ENCODE data around the gene SERPINF2.
A peak's percentile ranks its signal among the peaks of the same experiment; 100 is the strongest.
"Not testable (repeated sequence)": the region's sequence is repeated elsewhere in the genome, so short reads cannot be mapped to it uniquely, and the experiment has no call there.

Gene SERPINF2

DNA sequence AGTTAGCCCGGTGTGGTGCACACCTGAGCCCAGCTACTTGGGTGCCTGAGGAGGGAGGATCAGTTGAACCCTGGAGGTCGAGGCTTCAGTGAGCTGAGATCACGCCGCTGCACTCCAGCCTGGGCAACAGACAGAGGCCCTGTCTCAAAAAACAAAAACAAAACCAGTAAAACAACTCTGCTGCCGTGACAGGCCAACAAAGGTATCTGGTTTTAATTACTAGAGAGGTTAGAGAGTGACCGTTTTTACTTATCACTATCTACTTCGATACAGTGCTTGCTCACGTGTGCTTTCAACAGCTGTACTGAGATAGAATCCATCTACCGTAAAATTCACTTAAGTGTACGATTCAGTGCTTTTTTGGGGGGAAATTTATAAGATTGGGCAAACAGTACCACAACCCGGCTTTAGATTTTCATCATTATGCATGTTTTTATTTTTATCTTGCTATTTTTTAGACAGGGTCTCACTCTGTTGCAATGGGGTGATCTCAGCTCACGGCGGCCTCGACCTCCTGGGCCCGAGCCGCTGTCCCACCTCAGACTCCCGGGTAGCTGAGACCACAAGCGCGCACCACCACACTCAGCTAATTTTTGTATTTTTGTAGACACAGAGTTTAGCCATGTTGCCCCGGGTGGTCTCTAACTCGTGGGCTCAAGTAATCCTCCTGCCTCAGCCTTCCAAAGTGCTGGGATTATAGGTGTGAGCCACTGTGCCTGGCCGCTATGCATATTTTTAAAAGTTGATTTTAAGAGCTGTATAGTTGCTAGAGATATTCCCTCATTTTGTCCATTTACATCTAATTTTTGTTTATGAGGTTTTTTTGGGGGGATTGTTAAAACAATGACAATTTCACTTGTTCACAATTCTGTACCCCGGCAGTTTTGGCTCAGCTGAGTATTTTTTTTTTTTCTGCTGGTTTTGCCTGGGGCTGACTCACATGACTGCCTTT, 50.1 kb downstream of the SERPINF2 start:
- H3K27ac Mint-ChIP-seq, result no peak overlapping the region
- H3K9me3 Mint-ChIP-seq, result no peaks in the 10 kb centered on the region
- H3K36me3 Mint-ChIP-seq, result peaks cover 9% of the 10 kb centered on the region
- H3K27me3 Mint-ChIP-seq, result no peaks in the 10 kb centered on the region
- ATAC-seq (ENCODE audit: low read depth) (no peak), DNase-seq (ENCODE audit: low spot score in 2 of 2) (no peak)
- H3K4me1 Mint-ChIP-seq, result peaks cover 6% of the 10 kb centered on the region
- H3K4me3 Mint-ChIP-seq, result no peak overlapping the region

DNA sequence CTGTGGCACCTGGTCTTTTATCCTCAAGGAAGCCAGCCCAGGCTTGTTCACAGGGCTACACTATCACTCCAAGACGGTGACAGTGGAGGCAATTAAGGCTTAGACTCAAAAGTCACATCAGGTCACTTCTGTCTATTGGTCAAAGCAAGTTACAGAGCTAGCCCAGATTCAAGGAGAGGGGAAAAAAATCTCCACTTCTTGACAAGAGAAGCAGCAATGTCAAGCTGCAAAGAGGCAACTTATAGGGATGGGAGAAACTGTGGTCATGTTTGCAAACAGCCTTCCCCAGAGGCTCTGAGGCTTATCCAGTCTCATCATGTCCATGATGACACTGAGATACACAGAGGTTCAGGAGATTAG, 50.8 kb downstream of the SERPINF2 start:
- Mint-ChIP-seq H3K9me3 (no peaks in the 10 kb centered on the region), H3K4me1 (peaks cover 6% of the 10 kb centered on the region), H3K27ac (no peak overlapping the region), H3K36me3 (peaks cover 9% of the 10 kb centered on the region), H3K4me3 (no peak overlapping the region), H3K27me3 (no peaks in the 10 kb centered on the region)
- ATAC-seq (ENCODE audit: low read depth), result no peak
- no peak for DNase-seq (ENCODE audit: low spot score in 2 of 2)

DNA sequence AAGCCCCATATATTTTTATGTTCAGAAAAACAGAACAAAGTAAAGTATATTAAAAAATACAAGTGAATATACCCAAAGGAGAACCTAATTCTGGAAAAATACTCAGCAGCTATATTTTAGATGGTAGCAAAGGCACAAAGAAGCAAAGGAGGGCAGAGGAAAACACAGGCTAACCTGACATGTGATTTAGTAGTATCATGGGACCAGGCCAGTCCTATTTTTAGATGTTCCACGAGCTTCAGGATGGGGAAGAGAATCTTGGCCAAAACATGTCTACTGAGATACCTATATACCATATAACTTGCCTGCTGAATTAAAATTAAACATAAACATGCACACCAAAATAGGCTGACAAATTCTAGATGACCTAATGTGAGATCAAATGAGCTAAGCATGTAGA, 54.1 kb downstream of the SERPINF2 start:
- Mint-ChIP-seq H3K27ac (peak overlapping the region; percentile 42), H3K36me3 (peaks cover 11% of the 10 kb centered on the region), H3K4me3 (no peak overlapping the region), H3K27me3 (no peaks in the 10 kb centered on the region), H3K4me1 (peaks cover 6% of the 10 kb centered on the region), H3K9me3 (no peaks in the 10 kb centered on the region)
- ATAC-seq (ENCODE audit: low read depth) (no peak), DNase-seq (ENCODE audit: low spot score in 2 of 2) (no peak)

DNA sequence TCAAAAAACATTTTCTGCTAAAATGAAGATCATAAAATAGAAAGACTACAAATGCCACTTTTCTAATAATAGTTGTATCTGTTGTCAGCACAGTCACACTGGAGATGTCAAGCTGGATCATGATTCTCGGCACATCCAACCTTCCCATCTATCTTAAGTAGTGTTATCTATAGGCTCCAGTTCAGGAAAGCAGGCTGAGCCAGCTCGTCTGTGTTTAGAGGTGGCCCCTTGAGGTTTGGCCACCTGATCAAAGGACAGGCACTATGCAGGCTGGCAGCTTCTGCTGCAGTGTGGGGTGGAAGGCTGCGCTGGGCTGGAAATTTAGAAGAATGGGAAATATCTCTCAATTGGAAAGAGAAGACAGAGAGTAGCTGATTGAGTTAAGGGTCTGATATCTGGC, 54.7 kb downstream of the SERPINF2 start:
- Mint-ChIP-seq H3K4me1 (peaks cover 6% of the 10 kb centered on the region), H3K4me3 (no peak overlapping the region), H3K27me3 (no peaks in the 10 kb centered on the region), H3K36me3 (peaks cover 11% of the 10 kb centered on the region), H3K9me3 (no peaks in the 10 kb centered on the region), H3K27ac (no peak overlapping the region)
- no peak for DNase-seq (ENCODE audit: low spot score in 2 of 2)
- ATAC-seq (ENCODE audit: low read depth), result no peak

- H3K4me3 Mint-ChIP-seq; H3K9me3 Mint-ChIP-seq; ATAC-seq (ENCODE audit: low read depth); DNase-seq (ENCODE audit: low spot score in 2 of 2); H3K4me1 Mint-ChIP-seq; H3K27ac Mint-ChIP-seq; H3K27me3 Mint-ChIP-seq: not testable (repeated sequence)
- H3K36me3 Mint-ChIP-seq, result peaks cover 11% of the 10 kb centered on the region
Observed at GRCh38 chr17:1797846-1798245, 55.2 kb downstream of the SERPINF2 start.

DNA sequence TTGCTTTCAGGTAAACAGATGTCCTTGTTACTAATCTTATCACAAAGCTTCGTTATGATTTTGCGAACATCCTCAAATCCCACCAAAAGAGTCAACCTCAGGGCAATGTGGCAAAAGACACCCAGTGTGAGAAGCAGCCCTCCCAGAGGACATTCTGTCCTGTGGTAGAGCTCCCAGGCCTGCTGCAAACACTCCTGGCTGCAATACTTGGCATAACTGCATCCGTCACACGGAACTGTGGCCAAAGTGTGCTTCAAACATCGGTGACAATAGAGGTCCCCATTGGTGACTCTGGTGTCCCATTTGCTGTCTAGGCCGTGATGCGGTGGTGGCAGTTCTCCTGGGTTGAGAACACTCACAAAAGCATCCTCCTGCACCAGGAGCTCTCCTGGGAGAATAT, 57.6 kb downstream of the SERPINF2 start:
- H3K4me1 Mint-ChIP-seq, result peaks cover 4% of the 10 kb centered on the region
- H3K27ac Mint-ChIP-seq, result no peak overlapping the region
- H3K36me3 Mint-ChIP-seq, result peaks cover 18% of the 10 kb centered on the region
- ATAC-seq (ENCODE audit: low read depth) (no peak), DNase-seq (ENCODE audit: low spot score in 2 of 2) (no peak)
- no peaks in the 10 kb centered on the region for H3K27me3 Mint-ChIP-seq
- no peaks in the 10 kb centered on the region for H3K9me3 Mint-ChIP-seq
- H3K4me3 Mint-ChIP-seq, result no peak overlapping the region

DNA sequence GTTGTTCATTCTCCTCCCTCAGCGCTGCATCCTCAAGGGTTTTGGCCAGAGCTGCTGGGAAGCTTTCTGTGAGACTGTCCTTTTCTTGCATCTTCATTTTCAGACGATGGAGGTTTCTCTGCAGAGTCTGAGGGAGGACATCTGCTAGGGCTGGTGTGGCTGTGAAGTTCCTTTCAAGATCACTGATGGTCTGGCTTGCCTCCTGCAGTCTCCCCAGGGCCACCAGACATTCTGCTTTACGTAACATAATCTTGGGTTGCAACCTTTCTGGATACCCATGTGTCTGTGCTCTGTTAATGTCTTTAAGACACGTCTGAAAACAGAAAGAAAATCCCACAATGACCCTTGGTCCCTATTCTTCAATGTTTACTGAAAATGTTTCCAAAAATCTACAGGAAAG, 58.0 kb downstream of the SERPINF2 start:
- ATAC-seq (ENCODE audit: low read depth) (no peak), DNase-seq (ENCODE audit: low spot score in 2 of 2) (no peak)
- Mint-ChIP-seq H3K27ac (no peak overlapping the region), H3K36me3 (peaks cover 18% of the 10 kb centered on the region), H3K4me3 (no peak overlapping the region), H3K4me1 (peaks cover 3% of the 10 kb centered on the region), H3K27me3 (no peaks in the 10 kb centered on the region), H3K9me3 (no peaks in the 10 kb centered on the region)

GRCh38 chr17:1802429-1802828, 59.8 kb downstream of the SERPINF2 start:
- H3K9me3 Mint-ChIP-seq, result no peaks in the 10 kb centered on the region
- ATAC-seq (ENCODE audit: low read depth) (no peak), DNase-seq (ENCODE audit: low spot score in 2 of 2) (no peak)
- H3K27ac Mint-ChIP-seq, result no peak overlapping the region
- H3K27me3 Mint-ChIP-seq, result no peaks in the 10 kb centered on the region
- H3K4me3 Mint-ChIP-seq, result no peak overlapping the region
- peaks cover 11% of the 10 kb centered on the region for H3K36me3 Mint-ChIP-seq
- H3K4me1 Mint-ChIP-seq, result peaks cover 1% of the 10 kb centered on the region

- no peak for DNase-seq (ENCODE audit: low spot score in 2 of 2)
- Mint-ChIP-seq H3K27ac (no peak overlapping the region), H3K9me3 (no peaks in the 10 kb centered on the region), H3K27me3 (no peaks in the 10 kb centered on the region), H3K36me3 (peaks cover 12% of the 10 kb centered on the region), H3K4me3 (no peak overlapping the region), H3K4me1 (no peaks in the 10 kb centered on the region)
- no peak for ATAC-seq (ENCODE audit: low read depth)
Observed at GRCh38 chr17:1803280-1803679, 60.6 kb downstream of the SERPINF2 start.
